HG03135 (cell line): Measurements from ENCODE around the gene PRIMPOL.
A peak's percentile ranks its signal among the peaks of the same experiment; 100 is the strongest.
"Not testable (repeated sequence)": the region's sequence is repeated elsewhere in the genome, so short reads cannot be mapped to it uniquely, and the experiment has no call there.

Source experiments
- ATAC-seq: cut with Tn5 transposase; IDR thresholded peaks from one replicate; pipeline ENCODE4 v1.9.1; 2021; ENCODE audit warnings: mild to moderate bottlenecking, moderate library complexity; ENCODE audit not compliant: unreplicated experiment

PRIMPOL gene

DNA sequence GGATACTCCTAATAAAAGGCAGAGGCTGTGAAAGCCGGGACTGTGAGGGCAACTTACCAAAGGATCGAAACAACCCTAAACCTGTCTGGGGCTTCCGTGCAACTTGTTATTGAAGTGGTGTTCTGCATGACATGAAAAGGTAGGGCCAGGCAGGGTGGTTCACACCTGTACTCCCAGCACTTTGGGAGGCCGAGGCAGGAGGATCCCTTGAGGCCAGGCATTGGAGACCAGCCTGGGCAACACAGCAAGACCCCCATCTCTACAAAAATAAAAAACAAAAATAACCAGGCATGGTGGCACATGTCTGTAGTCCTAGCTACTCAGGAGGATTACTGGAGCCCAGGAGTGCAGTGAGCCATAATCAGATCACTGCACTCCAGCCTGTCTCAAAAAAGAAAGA lies 12.6 kb upstream of the PRIMPOL start:
- ATAC-seq, result no peak

DNA sequence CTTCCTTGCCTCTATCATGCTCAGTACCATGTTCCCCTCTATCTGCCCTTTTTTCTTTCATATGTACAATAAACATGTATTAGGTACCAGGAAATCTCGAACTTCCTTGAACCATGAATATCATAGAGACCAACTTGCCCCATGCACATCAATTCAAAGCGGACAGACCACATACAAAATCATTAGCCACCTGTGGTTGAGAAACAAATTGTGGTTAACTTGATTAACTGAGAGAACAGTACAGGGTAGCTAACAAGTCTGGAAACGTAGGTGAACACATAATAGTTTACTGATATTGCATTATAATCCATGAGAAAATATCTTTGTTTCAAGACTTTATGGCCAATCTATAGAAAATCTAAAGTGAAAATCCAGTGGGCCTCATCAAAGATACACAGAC lies 8.5 kb upstream of the PRIMPOL start:
- peak; percentile 59 for ATAC-seq

DNA sequence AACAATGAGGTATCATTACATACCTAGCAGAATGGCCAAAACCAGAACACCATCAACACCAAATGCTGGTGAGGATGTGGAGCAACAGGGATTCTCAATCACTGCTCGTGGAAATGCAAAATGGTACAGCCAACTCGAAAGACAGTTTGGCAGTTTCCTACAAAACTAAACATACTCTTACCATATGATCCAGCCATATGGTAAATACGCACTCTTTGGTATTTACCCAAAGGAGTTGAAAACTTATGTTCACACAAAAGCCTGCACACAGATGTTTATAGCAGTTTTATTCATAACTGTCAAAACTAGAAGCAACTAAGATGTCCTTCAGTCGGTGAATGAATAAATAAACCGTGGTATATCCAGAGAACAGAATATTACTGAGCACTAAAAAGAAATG lies 8.1 kb upstream of the PRIMPOL start:
- no peak for ATAC-seq

DNA sequence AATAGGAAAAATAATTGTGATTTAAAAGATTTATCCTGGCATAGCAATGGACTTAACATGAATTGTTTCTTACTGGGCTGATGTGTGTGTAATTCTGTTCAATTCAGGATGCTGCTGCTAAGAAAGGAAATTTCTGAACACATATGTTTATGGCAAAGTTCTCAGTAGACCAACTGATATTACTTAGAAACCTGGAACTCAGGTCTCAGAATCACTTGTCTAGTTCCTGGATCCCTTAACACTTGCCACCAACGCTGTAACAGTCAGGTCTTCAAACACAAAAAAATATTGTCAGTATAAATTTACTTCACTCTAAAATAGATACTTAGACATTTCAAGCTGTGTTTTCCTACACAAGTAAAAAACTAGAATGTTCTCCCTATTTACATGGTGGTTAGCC lies 5.8 kb upstream of the PRIMPOL start:
- ATAC-seq, result no peak

DNA sequence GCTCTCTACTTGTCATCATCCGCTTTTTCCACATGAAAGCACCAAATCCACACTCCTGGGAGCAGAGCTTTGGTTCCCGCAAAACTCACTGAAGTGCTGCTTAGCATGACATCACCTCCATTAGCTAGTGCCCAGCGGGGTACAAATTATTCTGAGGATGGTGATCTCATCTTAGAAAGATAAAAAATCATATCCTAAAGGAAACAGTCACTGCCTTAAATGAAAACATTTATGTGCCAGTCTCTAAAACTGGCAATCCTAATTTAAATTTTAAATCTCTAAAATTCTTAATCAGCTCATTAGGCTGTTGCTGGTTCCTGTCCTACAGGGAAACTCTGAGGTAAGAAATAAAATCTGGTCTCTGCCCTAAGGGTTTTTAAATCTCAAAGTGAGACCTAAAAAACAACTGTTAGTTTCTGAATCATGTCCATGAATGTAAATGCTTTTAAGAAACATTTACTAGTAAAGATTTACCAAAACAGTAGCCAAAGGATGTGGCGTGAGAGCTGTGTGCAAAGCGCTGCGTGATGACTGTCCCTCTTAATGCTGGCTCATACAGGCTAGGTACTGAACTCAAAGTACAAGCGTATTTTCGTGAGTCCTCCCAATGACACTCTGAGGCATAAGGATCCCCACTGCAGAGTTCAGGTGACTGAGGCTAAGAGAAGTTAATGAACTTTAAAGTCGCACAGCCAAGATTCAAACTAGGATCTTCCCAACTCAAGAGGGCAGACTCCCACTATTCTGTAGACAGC lies 4.8 kb upstream of the PRIMPOL start:
- ATAC-seq, result no peak

DNA sequence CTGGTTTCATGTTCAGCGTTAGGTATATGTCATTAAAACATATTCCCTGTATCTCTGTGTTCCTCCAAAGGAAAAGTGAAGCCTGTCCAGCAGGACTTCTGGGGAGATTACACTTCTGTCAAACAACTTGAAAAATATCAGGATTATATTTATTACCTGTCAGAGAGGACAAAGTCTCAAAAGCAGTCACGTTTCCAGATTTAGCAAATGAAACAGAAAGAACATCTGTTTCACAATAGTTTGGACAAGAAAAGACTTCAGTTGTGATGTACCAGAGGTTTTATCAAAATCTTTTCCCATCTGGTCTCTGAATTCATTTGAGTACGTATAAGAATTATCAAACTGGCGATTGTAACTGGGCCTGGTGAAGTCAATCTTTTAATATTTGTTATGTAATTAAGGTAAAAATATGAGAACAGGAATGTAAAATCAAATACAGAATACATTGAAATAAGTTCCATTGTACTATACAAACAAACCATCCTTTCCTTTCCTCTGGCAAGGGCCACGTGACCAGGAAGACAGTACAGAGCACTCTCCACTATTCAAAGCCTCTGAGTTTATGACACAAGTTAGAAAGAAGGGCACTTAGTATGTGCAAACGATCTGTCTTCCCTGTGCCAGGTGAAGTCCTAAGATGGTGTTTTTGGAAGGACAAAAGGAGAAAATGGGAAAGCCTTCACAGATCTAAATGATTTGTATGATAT lies 3.5 kb upstream of the PRIMPOL start:
- no peak for ATAC-seq

DNA sequence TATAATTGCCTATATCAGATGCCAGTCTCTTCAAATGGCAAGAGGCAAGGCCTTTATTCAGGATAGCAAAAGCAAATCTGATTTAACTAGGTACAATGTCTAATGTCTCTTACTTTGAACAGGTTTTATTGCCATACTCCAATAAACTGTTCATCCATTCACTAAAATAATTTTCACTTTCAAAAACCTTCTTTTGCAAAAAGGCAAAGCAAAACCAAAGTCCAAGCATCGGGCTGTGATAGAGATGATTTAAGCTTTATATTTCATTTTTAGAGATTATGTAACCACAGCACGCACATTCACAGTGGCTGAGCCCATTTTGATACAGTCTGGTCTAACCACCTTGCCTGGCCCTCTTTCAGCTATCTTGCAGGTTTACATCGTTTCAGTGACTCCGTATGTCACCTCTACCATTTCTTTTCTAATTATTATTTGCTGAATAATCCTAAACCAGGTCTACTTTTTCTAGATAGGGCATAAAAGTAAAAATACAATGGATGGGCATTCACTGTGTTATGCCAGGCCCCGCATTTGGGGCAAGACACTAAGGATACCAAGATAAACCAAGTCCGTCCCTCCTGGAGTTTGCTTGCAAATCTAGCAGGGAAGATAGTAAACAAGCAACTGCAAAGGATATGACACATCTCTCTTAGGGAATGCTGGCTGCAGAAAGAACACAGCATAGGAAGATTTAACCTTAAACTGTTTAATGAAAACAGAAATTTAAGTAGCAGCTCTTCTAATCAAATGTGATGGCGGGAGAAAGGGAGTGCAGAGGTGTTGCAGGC lies 2.1 kb upstream of the PRIMPOL start:
- ATAC-seq, result no peak

DNA sequence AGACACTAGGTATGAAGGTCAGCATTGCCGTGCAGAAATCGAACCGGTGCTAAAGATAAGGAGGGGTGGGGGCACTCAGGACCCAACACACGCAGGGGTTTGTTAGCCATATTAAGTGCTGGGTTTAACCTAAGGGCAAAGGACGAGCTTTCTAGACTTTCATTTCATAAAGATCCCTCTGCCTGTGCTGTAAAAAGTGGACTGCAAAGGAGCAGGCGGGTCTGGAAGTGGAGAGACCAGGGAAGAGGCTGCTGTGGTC lies 1.6 kb upstream of the PRIMPOL start:
- ATAC-seq, result no peak

DNA sequence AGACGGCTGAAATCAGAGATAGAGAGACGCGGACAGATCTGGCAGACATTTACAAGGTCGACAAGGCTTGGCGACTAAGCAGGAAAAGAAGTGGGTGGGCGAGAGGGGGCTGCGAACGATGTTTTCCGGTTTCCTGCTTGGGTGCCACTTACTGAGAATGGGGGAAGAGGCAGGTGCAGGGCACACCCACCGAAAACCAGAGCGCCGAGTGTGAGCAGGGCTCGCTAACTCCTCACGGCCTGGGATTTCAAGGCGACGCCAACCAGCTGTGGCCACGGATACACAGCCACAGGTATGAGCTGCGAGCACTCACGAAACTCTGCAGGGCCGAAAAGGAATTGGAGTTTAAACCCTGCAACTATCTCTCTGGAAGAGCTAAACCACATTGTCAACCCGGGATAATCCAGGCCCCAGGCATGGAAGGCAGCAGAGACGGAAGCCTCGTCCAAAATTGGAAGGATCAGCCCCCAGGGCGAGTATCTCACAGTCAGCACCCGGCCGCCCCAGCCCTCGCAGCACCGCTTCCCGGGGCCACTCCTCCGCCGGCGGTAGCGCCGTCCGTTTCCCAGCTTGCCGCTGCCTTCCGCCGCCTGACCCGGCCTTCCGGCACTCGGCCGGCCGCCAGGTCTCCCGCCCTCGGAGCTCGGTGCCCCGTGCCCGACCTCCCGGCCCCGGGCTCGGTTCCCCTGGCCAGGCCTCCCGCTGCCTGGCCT lies 1.1 kb upstream of the PRIMPOL start:
- peak; percentile 20 for ATAC-seq

DNA sequence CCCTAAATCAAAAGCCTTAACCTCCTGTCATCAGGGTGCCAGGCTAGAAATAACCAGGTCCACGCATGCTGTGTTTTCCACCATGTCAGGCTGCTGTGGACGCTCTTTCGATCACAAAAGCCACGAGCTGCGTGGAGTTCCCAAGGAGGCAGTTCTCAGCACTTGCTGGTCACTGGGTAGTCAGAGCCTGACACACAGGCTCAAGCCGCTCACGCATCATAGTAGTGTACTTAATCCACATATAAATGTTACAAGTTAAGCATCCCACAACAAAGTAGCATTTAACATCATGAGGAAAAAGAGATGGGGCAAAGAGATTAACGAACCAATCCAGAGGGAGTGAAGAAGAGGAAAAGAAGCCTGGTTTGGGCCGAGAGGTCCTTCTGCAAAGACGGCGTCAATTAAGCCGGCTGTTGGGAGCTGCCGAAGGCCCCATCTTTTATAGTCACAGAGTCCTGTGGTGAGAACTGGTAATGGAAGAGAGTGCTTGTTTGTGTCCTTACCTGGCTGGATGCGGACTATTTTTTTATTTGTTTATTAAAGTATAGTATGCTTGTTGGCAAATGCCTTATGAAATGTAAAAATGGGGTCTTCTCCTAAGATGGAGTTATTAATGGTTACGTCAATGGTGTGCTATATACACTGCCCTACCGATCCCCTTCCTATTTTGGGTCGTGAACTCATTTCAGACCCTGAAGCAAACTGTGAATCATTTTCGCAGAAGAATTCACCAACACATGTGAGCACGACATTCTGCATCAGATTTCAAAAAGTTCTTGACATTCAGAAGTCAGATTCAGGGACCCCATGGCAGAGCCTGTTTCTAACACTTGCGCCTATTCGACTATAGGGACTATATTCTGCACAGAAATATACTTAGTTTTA lies 675 bp downstream of the PRIMPOL start:
- ATAC-seq, result peak; percentile 19

DNA sequence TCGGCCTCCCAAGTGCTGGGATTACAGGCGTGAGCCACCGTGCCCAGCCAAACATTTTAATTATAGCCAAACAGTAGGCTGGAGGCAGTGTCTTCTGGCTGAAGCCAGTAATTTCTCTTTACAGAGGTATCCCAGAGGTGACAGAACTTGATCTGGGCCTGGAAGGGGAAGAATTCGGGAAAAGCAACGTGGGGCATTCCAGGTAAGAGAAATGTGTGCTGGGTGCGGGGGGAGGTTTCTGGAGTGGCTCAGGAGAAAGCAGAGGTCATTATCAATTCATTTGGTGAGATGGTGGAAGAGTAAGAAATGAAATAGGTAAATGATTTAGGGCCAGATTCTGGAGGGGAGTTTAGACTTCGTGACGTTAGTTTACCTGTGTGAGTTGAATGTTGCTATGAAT lies 2.4 kb downstream of the PRIMPOL start:
- ATAC-seq, result no peak

DNA sequence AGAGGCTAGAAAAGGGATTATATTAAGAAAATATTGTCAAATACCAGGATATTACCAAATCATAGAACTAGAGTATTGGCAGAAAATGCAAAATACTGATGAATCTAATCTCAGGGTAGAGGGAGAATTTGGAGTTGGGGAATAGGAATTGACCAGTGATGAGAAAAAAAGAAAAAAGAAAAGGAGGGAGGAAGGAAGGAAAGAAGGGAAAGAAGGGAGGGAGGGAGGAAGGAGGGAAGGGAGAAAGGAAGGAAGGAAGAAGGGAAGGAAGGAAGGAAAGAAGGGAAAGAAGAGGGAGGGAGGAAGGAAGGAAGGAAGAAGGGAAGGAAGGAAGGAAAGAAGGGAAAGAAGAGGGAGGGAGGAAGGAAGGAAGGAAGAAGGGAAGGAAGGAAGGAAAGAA lies 3.1 kb downstream of the PRIMPOL start:
- ATAC-seq, result not testable (repeated sequence)

DNA sequence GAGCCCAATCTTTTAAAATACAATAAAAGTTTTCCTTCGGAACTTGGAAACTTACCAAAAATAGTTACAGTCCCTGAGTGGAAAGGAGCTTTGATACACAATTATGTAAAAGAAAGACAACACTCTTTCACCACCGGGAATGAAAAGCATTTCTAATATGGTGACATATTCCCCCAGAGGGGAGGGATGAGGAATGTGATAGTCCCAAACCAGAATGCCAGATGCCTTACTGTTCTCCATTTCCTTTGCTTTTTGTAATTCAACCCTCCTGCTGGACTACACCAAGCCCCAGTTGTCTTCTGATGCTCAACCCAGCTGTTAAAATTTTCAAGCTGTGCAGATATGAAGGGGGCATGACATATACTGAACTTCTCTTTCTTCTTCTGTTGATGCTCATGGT lies 4.1 kb downstream of the PRIMPOL start:
- no peak for ATAC-seq

DNA sequence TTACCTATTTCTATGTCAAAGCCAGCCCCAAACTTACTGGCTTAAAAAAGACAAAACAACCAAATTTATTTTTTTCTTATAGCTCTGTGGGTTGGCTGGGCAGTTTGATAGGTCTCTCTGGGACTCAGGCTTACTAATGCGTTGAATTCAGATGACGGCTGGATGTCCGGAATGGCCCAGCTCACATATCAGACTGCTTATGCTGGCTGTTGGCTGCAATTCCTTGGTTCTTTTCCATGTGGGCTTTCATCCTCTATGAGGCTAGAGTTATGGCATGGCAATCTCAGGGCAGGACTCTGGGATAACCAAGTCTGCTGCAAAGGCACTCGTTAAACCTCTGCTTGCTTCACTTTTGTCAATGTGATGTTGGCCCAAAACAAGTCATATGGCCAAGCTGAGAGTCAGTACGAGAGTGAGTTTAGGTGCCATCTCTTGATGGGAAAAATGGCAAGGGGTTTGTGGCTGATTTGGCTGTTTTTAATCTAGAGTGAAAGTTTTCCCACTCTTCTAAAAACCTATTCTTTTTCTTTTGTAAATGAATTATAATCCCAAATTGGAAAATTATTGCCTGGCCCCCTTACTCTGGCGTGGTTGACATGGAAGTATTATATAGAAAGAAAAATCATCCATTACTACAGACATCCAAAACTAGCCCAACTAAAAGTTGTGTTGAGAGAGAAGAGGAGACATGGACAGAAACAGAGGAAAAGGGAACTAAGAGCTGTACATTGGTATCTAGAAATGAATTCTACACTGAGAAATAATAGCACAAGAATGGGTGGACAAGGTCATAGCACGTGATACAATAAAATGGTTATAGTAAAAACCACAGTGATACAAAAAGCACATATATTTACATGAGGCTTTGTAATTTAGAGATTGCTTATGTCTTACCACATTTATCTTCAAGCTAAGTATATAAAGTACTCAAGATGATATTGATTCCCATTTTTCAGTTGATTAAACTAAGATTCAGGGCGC lies 6.6 kb downstream of the PRIMPOL start:
- ATAC-seq, result no peak

DNA sequence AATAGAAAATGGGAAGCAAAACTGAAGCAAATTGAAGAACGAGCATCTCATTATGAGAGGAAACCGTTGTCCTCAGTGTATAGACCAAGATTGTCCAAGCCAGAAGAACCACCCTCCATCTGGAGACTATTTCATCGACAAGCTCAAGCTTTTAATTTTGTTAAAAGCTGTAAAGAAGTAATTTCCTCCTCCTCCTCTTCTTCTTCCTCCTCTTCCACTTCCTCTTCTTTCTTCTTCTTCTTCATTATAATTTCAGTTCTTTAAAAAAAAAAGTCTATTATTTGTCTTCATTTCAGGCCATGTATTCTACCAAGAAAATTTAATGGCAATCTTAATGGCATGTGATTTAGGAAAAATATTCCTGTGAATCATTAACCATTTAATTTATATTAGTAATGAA lies 7.6 kb downstream of the PRIMPOL start:
- ATAC-seq, result no peak

DNA sequence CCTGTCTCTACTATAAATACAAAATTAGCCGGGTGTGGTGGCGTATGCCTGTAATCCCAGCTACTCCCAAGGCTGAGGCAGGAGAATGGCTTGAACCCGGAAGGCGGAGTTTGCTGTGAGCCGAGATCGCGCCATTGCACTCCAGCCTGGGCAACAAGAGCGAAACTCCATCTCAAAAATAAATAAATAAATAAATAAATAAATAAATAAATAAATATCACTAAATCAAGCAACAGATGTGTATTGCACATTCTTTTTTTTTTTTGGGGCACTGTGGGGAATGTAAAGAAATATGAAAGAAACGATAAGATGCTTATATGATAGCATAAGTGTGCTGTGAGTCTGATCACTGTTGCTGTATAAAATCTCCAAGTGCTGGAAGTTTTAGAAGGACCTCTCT lies 8.3 kb downstream of the PRIMPOL start:
- not testable (repeated sequence) for ATAC-seq

DNA sequence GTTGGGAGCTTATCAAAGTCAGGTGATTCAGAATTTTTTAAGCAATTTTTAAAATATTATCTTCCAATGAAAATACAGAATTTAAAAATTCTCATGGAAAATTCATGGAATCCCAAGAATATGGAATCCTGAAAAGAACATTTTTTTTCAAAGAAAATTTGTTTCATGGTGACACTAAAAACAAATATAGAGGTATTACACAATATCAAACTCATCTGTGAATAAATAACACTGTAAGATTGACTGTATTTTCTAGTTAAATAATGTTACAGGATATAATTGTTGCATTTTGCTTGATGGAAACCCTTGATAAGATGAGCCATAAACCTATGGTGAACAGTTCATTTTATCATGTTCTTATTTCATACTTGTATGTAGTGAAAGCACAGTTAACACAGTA lies 11.4 kb downstream of the PRIMPOL start:
- ATAC-seq, result no peak

DNA sequence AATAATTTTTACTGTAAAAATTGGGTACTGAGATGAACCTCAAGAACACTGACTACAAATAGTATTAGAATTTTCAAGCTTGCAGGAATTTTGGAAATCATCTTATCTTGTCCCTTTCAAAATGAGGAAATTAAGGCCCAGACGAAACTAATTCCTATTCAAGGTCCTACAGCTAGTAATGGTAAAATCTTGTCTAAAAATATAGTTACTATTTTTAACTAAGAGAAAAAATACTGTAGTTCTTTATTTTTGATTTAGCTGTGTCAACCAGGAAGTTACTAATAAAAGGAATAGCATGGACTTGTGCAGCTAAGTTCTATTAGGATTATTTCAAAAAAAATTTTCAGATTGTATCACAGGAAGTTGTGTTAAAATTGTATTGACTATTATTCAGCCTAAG lies 12.7 kb downstream of the PRIMPOL start:
- ATAC-seq, result no peak

DNA sequence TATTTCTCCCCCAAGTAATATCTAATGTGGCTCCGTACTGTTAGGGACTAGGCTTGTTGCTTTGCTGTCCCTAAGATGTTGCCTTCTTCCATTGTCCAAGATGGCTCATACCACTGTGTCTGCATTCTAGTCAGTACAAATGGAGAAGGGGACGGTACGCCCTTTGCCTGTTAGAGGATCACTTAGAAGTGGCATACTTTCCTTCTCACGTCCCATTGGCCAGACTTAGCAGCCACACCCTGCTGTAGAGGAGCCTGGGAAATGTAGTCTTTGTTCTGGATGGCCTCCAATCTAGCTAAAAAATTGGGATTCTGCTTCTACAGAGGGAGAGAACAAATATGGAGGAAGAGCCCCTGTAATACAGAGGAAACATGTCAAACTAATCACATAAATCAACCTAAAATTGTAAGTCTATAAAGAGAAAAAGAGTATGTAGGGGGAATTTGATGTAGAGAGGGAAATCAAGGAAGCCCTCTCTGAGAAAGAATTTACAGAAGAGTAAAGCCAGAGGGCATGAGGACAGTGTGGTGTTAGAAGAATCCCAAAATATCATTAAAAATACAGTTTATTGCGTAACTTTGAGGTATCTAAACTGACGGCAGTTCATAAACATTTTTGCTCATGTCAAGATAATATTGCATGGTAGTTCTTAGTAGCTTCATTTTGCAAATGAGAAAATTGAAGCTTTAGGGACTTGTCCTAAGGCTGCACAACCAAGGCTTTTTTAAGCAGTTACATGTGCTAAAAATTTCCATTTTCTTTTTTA lies 15.1 kb downstream of the PRIMPOL start:
- no peak for ATAC-seq
